ENCODE results near the gene SEMA3F.

The SEMA3F gene

GRCh38 chr3:50157827-50158529 is 2.9 kb downstream of the SEMA3F start:
- DNase-seq: no peak

- DNase-seq: no peak
Observed at GRCh38 chr3:50158530-50159146, 3.5 kb downstream of the SEMA3F start.

- DNase-seq: no peak
Observed at GRCh38 chr3:50160561-50160983, 5.4 kb downstream of the SEMA3F start.

GRCh38 chr3:50161320-50161719 is 6.2 kb downstream of the SEMA3F start:
- no peak for DNase-seq

- no peak for DNase-seq
Observed at GRCh38 chr3:50162034-50162883, 7.1 kb downstream of the SEMA3F start.

- no peak for DNase-seq
Observed at GRCh38 chr3:50163572-50164455, 8.7 kb downstream of the SEMA3F start.

GRCh38 chr3:50164481-50164880 is 9.4 kb downstream of the SEMA3F start:
- no peak for DNase-seq

GRCh38 chr3:50164984-50165909 is 10.1 kb downstream of the SEMA3F start:
- no peak for DNase-seq

GRCh38 chr3:50165910-50166538 is 10.9 kb downstream of the SEMA3F start:
- no peak for DNase-seq

GRCh38 chr3:50166620-50167019 is 11.5 kb downstream of the SEMA3F start:
- no peak for DNase-seq

GRCh38 chr3:50167069-50167840 is 12.1 kb downstream of the SEMA3F start:
- DNase-seq: no peak

GRCh38 chr3:50167841-50168209 is 12.7 kb downstream of the SEMA3F start:
- DNase-seq: no peak

GRCh38 chr3:50168388-50168787 is 13.3 kb downstream of the SEMA3F start:
- DNase-seq: no peak

- no peak for DNase-seq
Observed at GRCh38 chr3:50168791-50169190, 13.7 kb downstream of the SEMA3F start.

GRCh38 chr3:50169232-50169832 is 14.2 kb downstream of the SEMA3F start:
- no peak for DNase-seq

GRCh38 chr3:50169858-50170257 is 14.7 kb downstream of the SEMA3F start:
- no peak for DNase-seq

GRCh38 chr3:50170689-50171088 is 15.6 kb downstream of the SEMA3F start:
- DNase-seq: no peak

GRCh38 chr3:50171540-50172301 is 16.6 kb downstream of the SEMA3F start:
- DNase-seq: no peak

- DNase-seq: no peak
Observed at GRCh38 chr3:50172626-50173220, 17.6 kb downstream of the SEMA3F start.

Data from activated CD4-positive, alpha-beta T cell treated with anti-CD3 and anti-CD28 coated beads, Interleukin-2, amount 50 U/mL, for 16 hours (primary cell).